ENCODE data around the gene KIFC1. TPM values are rescaled to one million over a fixed set of nuclear protein-coding genes. Genes with fewer than 3 reads are reported as not detected.
A peak's percentile ranks its signal among the peaks of the same experiment; 100 is the strongest.

KIFC1 gene
- total RNA-seq, 4 donors from 2014 or later = 3.2 to 19.5 (median 9.8) TPM

- Histone ChIP-seq H3K27me3 (no peaks in the 10 kb centered on the region), H3K4me3 (no peak overlapping the region), H3K9me3 (no peaks in the 10 kb centered on the region), H3K36me3 (no peaks in the 10 kb centered on the region), H3K27ac (no peak overlapping the region), H3K4me1 (peaks cover 6% of the 10 kb centered on the region)
- no peak for TF ChIP-seq CTCF (IDR thresholded peaks at IDR 0.05)
- TF ChIP-seq POLR2A (IDR thresholded peaks at IDR 0.05) = no peak
- TF ChIP-seq POLR2AphosphoS5 (IDR thresholded peaks at IDR 0.05) = no peak
- TF ChIP-seq EP300 (IDR thresholded peaks at IDR 0.05) = no peak
- 90% methylated on average over 15 of the region's 15 CpGs for WGBS
- no peak for DNase-seq (ENCODE audit: low spot score in 2 of 2)
Observed at GRCh38 chr6:33405386-33405940, 13.8 kb downstream of the KIFC1 start.

DNA sequence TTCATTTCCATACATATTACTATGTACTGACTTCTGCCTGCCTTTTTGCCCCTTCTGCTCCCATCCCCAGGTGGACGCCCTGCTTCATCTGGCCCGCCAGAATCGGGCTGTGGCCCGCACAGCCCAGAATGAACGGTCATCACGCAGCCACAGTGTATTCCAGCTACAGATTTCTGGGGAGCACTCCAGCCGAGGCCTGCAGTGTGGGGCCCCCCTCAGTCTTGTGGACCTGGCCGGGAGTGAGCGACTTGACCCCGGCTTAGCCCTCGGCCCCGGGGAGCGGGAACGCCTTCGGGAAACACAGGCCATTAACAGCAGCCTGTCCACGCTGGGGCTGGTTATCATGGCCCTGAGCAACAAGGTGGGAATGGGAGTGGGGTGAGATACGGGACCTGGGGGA lies 14.5 kb downstream of the KIFC1 start:
- H3K9me3 ChIP-seq = no peaks in the 10 kb centered on the region
- TF ChIP-seq EP300 (IDR thresholded peaks at IDR 0.05) (no peak), POLR2AphosphoS5 (IDR thresholded peaks at IDR 0.05) (no peak), CTCF (IDR thresholded peaks at IDR 0.05) (no peak), POLR2A (IDR thresholded peaks at IDR 0.05) (no peak)
- no peak overlapping the region for H3K4me3 ChIP-seq
- H3K36me3 ChIP-seq = no peaks in the 10 kb centered on the region
- DNase-seq (ENCODE audit: low spot score in 2 of 2) = no peak
- H3K27me3 ChIP-seq = no peaks in the 10 kb centered on the region
- H3K27ac ChIP-seq = no peak overlapping the region
- 94% methylated on average over 6 of the region's 17 CpGs for WGBS
- peaks cover 8% of the 10 kb centered on the region for H3K4me1 ChIP-seq

DNA sequence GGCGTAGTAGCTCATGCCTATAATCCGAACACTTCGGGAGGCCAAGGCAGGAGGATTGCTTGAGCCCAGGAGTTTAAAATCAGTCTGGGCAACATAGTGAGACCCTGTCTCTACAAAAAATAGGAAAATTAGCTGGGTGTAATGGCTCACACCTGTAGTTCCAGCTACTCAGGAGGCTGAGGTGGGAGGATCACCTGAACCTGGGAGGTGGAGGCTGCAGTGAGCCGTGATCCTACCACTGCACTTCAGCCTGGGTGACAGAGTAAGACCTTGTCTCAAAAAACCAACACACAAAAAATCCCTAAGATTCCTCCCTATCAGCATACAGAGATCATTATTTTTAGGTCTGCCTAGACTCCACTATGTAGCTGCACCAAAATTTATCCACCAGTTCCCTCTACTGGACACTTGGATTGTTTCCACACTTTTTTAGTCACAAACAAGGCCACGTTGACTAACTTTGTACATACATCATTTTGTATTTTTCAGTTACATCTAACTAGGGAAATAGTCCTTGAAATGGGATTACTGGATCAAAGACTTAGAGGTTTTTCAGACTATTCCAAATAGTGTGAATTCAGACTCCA lies 15.6 kb downstream of the KIFC1 start:
- 83% methylated on average over 5 of the region's 5 CpGs for WGBS
- H3K4me3 ChIP-seq = no peak overlapping the region
- peaks cover 19% of the 10 kb centered on the region for H3K4me1 ChIP-seq
- no peaks in the 10 kb centered on the region for H3K27me3 ChIP-seq
- peaks cover 1% of the 10 kb centered on the region for H3K36me3 ChIP-seq
- no peak overlapping the region for H3K27ac ChIP-seq
- H3K9me3 ChIP-seq = no peaks in the 10 kb centered on the region
- no peak for TF ChIP-seq EP300 (IDR thresholded peaks at IDR 0.05)
- no peak for TF ChIP-seq CTCF (IDR thresholded peaks at IDR 0.05)
- TF ChIP-seq POLR2AphosphoS5 (IDR thresholded peaks at IDR 0.05) = no peak
- no peak for TF ChIP-seq POLR2A (IDR thresholded peaks at IDR 0.05)
- no peak for DNase-seq (ENCODE audit: low spot score in 2 of 2)

DNA sequence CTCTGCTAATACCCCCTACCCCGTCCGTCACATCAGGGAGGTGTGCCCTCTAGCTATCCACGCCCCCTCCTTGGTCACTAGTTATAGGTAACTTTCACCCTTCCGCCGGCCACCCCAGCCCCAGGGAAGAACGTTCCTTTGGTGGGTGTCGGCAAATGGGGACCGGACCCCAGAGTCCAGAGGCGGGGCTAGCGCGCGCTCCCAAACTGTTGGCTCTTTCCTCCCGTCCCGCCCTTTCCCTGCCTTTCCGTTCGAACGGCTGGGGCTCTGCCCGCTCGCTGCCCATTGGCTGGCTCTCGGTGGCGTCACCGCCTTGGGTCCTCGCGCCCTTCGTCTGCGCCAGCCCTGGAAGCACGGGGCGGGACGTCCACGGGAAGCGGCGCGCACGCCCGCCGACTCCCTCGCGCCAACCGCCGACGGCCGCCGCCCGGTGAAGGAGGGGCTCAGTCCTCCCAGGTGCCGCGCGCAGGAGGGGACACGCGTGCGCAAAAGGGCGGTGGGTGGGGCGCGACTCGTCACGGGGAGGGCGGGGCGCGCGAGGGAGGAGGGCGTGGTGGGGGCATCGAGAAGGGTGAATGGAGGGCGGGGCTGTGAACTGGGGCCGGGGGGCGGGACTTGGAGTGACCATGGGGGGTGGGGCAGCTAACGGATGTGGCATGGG lies 18.6 kb downstream of the KIFC1 start:
- Histone ChIP-seq H3K4me1 (peaks cover 31% of the 10 kb centered on the region), H3K4me3 (peak overlapping the region; percentile 99), H3K27ac (peak overlapping the region; percentile 98), H3K27me3 (no peaks in the 10 kb centered on the region), H3K9me3 (no peaks in the 10 kb centered on the region), H3K36me3 (peaks cover 31% of the 10 kb centered on the region)
- peak; percentile 98 to 99 for DNase-seq (ENCODE audit: low spot score in 2 of 2)
- TF ChIP-seq POLR2A (IDR thresholded peaks at IDR 0.05) (peak in 1 of 2 donors; percentile 49), POLR2AphosphoS5 (IDR thresholded peaks at IDR 0.05) (peak in 2 of 3 donors; percentile 93 to 97), CTCF (IDR thresholded peaks at IDR 0.05) (no peak)
- 1% methylated on average over 18 of the region's 65 CpGs for WGBS

Data from suprapubic skin (tissue), 4 donors.